ENCODE results near the gene CNFN. TPM values are rescaled to one million over a fixed set of nuclear protein-coding genes. Genes with fewer than 3 reads are reported as not detected.

CNFN gene
- total and polyA plus RNA-seq, 2 donors (not counting 1 experiment from before 2014, with no cell fraction given), result not detected

- no peak for TF ChIP-seq EZH2 (IDR thresholded peaks at IDR 0.05; ENCODE audit: low read length, missing control alignments)
- peak; percentile 50 to 70 for TF ChIP-seq CTCF (conservative IDR thresholded peaks at IDR 0.05 in 1 of 2, IDR thresholded peaks at IDR 0.05 in 1 of 2; ENCODE audit: low read depth in 1 of 2, low read length in 2 of 2)
- no peak overlapping the region for H2AFZ ChIP-seq (ENCODE audit: low read length)
- H3K36me3 ChIP-seq (ENCODE audit: control insufficient read depth, insufficient read depth, low read length), result no peaks in the 10 kb centered on the region
- H3K9me3 ChIP-seq (ENCODE audit: control insufficient read depth, insufficient read depth, low read depth, low read length), result no peaks in the 10 kb centered on the region
- no peak overlapping the region for H3K4me3 ChIP-seq (replicated peaks in 1 of 4; ENCODE audit: control extremely low read depth in 1 of 4, insufficient read depth in 1 of 4, low read depth in 3 of 4, low read length in 4 of 4)
- H3K27me3 ChIP-seq (ENCODE audit: control insufficient read depth, insufficient read depth, low read length), result no peaks in the 10 kb centered on the region
- H3K27ac ChIP-seq (ENCODE audit: insufficient read depth, low read length), result no peak overlapping the region
- no peak overlapping the region for H3K4me2 ChIP-seq (ENCODE audit: extremely low read depth, insufficient read depth, low read length)
- peaks cover 7% of the 10 kb centered on the region for H3K4me1 ChIP-seq (ENCODE audit: control insufficient read depth, extremely low read depth, insufficient read depth, low read length)
- H3K9ac ChIP-seq (ENCODE audit: insufficient read depth, low read length), result no peak overlapping the region
- H3K79me2 ChIP-seq (ENCODE audit: control insufficient read depth, insufficient read depth, low read length), result no peaks in the 10 kb centered on the region
- H4K20me1 ChIP-seq (ENCODE audit: control insufficient read depth, extremely low read depth, insufficient read depth, low read length), result no peaks in the 10 kb centered on the region
- DNase-seq (ENCODE audit: low read depth in 2 of 2), result peak in 1 of 2 donors; percentile 68
These were observed 43.6 kb upstream of the CNFN start for GRCh38 chr19:42433503-42434260.

GRCh38 chr19:42431486-42431885 is 41.4 kb upstream of the CNFN start:
- DNase-seq (ENCODE audit: low read depth in 2 of 2), result no peak
- no peaks in the 10 kb centered on the region for H3K27me3 ChIP-seq (ENCODE audit: control insufficient read depth, insufficient read depth, low read length)
- H3K27ac ChIP-seq (ENCODE audit: insufficient read depth, low read length), result no peak overlapping the region
- H3K4me2 ChIP-seq (ENCODE audit: extremely low read depth, insufficient read depth, low read length), result no peak overlapping the region
- H3K9ac ChIP-seq (ENCODE audit: insufficient read depth, low read length), result no peak overlapping the region
- no peak for TF ChIP-seq CTCF (conservative IDR thresholded peaks at IDR 0.05 in 1 of 2, IDR thresholded peaks at IDR 0.05 in 1 of 2; ENCODE audit: low read depth in 1 of 2, low read length in 2 of 2)
- no peak for TF ChIP-seq EZH2 (IDR thresholded peaks at IDR 0.05; ENCODE audit: low read length, missing control alignments)
- H3K4me3 ChIP-seq (replicated peaks in 1 of 4; ENCODE audit: control extremely low read depth in 1 of 4, insufficient read depth in 1 of 4, low read depth in 3 of 4, low read length in 4 of 4), result no peak overlapping the region
- no peaks in the 10 kb centered on the region for H3K9me3 ChIP-seq (ENCODE audit: control insufficient read depth, insufficient read depth, low read depth, low read length)
- peaks cover 7% of the 10 kb centered on the region for H3K4me1 ChIP-seq (ENCODE audit: control insufficient read depth, extremely low read depth, insufficient read depth, low read length)
- no peaks in the 10 kb centered on the region for H4K20me1 ChIP-seq (ENCODE audit: control insufficient read depth, extremely low read depth, insufficient read depth, low read length)
- H2AFZ ChIP-seq (ENCODE audit: low read length), result no peak overlapping the region
- no peaks in the 10 kb centered on the region for H3K79me2 ChIP-seq (ENCODE audit: control insufficient read depth, insufficient read depth, low read length)
- H3K36me3 ChIP-seq (ENCODE audit: control insufficient read depth, insufficient read depth, low read length), result no peaks in the 10 kb centered on the region

- no peaks in the 10 kb centered on the region for H3K79me2 ChIP-seq (ENCODE audit: control insufficient read depth, insufficient read depth, low read length)
- TF ChIP-seq CTCF (conservative IDR thresholded peaks at IDR 0.05 in 1 of 2, IDR thresholded peaks at IDR 0.05 in 1 of 2; ENCODE audit: low read depth in 1 of 2, low read length in 2 of 2), result no peak
- no peak for TF ChIP-seq EZH2 (IDR thresholded peaks at IDR 0.05; ENCODE audit: low read length, missing control alignments)
- H4K20me1 ChIP-seq (ENCODE audit: control insufficient read depth, extremely low read depth, insufficient read depth, low read length), result no peaks in the 10 kb centered on the region
- H3K4me2 ChIP-seq (ENCODE audit: extremely low read depth, insufficient read depth, low read length), result no peak overlapping the region
- DNase-seq (ENCODE audit: low read depth in 2 of 2), result no peak
- peaks cover 6% of the 10 kb centered on the region for H3K4me1 ChIP-seq (ENCODE audit: control insufficient read depth, extremely low read depth, insufficient read depth, low read length)
- H3K27me3 ChIP-seq (ENCODE audit: control insufficient read depth, insufficient read depth, low read length), result no peaks in the 10 kb centered on the region
- H3K4me3 ChIP-seq (replicated peaks in 1 of 4; ENCODE audit: control extremely low read depth in 1 of 4, insufficient read depth in 1 of 4, low read depth in 3 of 4, low read length in 4 of 4), result no peak overlapping the region
- no peak overlapping the region for H2AFZ ChIP-seq (ENCODE audit: low read length)
- H3K36me3 ChIP-seq (ENCODE audit: control insufficient read depth, insufficient read depth, low read length), result no peaks in the 10 kb centered on the region
- H3K9ac ChIP-seq (ENCODE audit: insufficient read depth, low read length), result no peak overlapping the region
- no peak overlapping the region for H3K27ac ChIP-seq (ENCODE audit: insufficient read depth, low read length)
- no peaks in the 10 kb centered on the region for H3K9me3 ChIP-seq (ENCODE audit: control insufficient read depth, insufficient read depth, low read depth, low read length)
These were observed 38.6 kb upstream of the CNFN start for GRCh38 chr19:42428676-42429075.

Measured in fibroblast of lung (primary cell).